HepG2 (cell line): ENCODE measurements around the gene SCRT2. TPM values are rescaled to one million over a fixed set of nuclear protein-coding genes. Genes with fewer than 3 reads are reported as not detected.

Experiments used
- CCDC6 ChIP-seq: sonication (generic); formaldehyde crosslinking; IDR thresholded peaks from 2 replicates; pipeline ENCODE4 v1.8.1; 2022; ENCODE audit warnings: mild to moderate bottlenecking, missing genetic modification reagents, moderate library complexity
- ELF3 ChIP-seq: IDR thresholded peaks from 2 replicates; pipeline ENCODE4 v1.6.1; 2016; ENCODE audit warnings: missing genetic modification reagents, missing compliant biosample characterization
- EZH2 ChIP-seq: conservative IDR thresholded peaks from 2 replicates; pipeline ENCODE4 v1.6.1; 2012; ENCODE audit warnings: mild to moderate bottlenecking, low read depth, low read length, moderate library complexity
- JUN ChIP-seq: sonication (generic); formaldehyde crosslinking; IDR thresholded peaks from 2 replicates; pipeline ENCODE4 v1.4.0; 2020; ENCODE audit warnings: mild to moderate bottlenecking, missing genetic modification reagents
- MAFF ChIP-seq: IDR thresholded peaks from 2 replicates; pipeline ENCODE4 v1.6.1; 2011; ENCODE audit warnings: low read depth, low read length, improper control_type of control experiment
- RELA ChIP-seq: sonication (generic); formaldehyde crosslinking; IDR thresholded peaks from 2 replicates; pipeline ENCODE4 v1.4.0; 2020; ENCODE audit warnings: missing genetic modification reagents
- SMAD3 ChIP-seq: sonication (generic); formaldehyde crosslinking; IDR thresholded peaks from 2 replicates; pipeline ENCODE4 v1.4.0; 2020; ENCODE audit warnings: missing genetic modification reagents
- SOX5 ChIP-seq: IDR thresholded peaks from 2 replicates; pipeline ENCODE4 v1.6.1; 2016; ENCODE audit warnings: borderline replicate concordance
- ZNF143 ChIP-seq: sonication (generic); formaldehyde crosslinking; IDR thresholded peaks from 2 replicates; pipeline ENCODE4 v1.4.0; 2020; ENCODE audit warnings: missing genetic modification reagents
- ZNF33A ChIP-seq: sonication (generic); formaldehyde crosslinking; IDR thresholded peaks from 2 replicates; pipeline ENCODE4 v1.5.1; 2020; ENCODE audit warnings: missing genetic modification reagents, mild to moderate bottlenecking, moderate library complexity, borderline replicate concordance
- ZNF607 ChIP-seq: sonication (generic); formaldehyde crosslinking; IDR thresholded peaks from 2 replicates; pipeline ENCODE4 v1.5.1; 2020; ENCODE audit warnings: missing genetic modification reagents, mild to moderate bottlenecking, borderline replicate concordance
- polyA plus RNA-seq, 8 experiments: library from polyadenylated mRNA; depleted of rRNA in 3 of 8; stranded (reverse) in 7 of 8; unstranded in 1 of 8; fragments of >200 nt; fragmentation: Illumina TruSeq in 4 of 8; extraction: Trizol in 4 of 8; gene quantifications; 2 replicates each; pipeline versions ENCODE4 v1.2.1 to v1.2.3, GENCODE V29; 2011 to 2016; ENCODE audit warnings: low read depth in 4 of 8, missing spikeins in 1 of 8, mixed read lengths in 1 of 8; ENCODE audit not compliant: insufficient read depth in 1 of 8
- total RNA-seq, 5 experiments: library from RNA; depleted of rRNA; stranded (reverse); fragments of >200 nt; fragmentation: Illumina TruSeq; extraction: Trizol; gene quantifications; 2 replicates each; pipeline ENCODE4 v1.2.3, GENCODE V29; 2016; ENCODE audit warnings: low read depth in 1 of 5
- TF ChIP-seq, protein P1 (sequence below): IDR thresholded peaks from 2 replicates; pipeline ENCODE4 v1.6.1; 2018; ENCODE audit warnings: missing genetic modification reagents
- TF ChIP-seq, protein P2 (sequence below): sonication (generic); formaldehyde crosslinking; IDR thresholded peaks from 2 replicates; pipeline ENCODE4 v1.5.1; 2020; ENCODE audit warnings: mild to moderate bottlenecking, missing genetic modification reagents, borderline replicate concordance
- TF ChIP-seq, protein P3 (sequence below): fragments of 450-650 bp; IDR thresholded peaks from 2 replicates; pipeline ENCODE4 v1.6.1; 2017; ENCODE audit warnings: mild to moderate bottlenecking
- TF ChIP-seq, protein P4 (sequence below): sonication (generic); formaldehyde crosslinking; IDR thresholded peaks from 2 replicates; pipeline ENCODE4 v1.4.0; 2020; ENCODE audit warnings: missing genetic modification reagents
- TF ChIP-seq, protein P5 (sequence below): sonication (generic); formaldehyde crosslinking; IDR thresholded peaks from 2 replicates; pipeline ENCODE4 v1.4.0; 2020; ENCODE audit warnings: mild to moderate bottlenecking, missing genetic modification reagents, borderline replicate concordance

SCRT2 gene
- total and polyA plus RNA-seq, 2 of the 13 experiments (the other 11 are each of a cell fraction or from before 2014, with no cell fraction given), result not detected

DNA sequence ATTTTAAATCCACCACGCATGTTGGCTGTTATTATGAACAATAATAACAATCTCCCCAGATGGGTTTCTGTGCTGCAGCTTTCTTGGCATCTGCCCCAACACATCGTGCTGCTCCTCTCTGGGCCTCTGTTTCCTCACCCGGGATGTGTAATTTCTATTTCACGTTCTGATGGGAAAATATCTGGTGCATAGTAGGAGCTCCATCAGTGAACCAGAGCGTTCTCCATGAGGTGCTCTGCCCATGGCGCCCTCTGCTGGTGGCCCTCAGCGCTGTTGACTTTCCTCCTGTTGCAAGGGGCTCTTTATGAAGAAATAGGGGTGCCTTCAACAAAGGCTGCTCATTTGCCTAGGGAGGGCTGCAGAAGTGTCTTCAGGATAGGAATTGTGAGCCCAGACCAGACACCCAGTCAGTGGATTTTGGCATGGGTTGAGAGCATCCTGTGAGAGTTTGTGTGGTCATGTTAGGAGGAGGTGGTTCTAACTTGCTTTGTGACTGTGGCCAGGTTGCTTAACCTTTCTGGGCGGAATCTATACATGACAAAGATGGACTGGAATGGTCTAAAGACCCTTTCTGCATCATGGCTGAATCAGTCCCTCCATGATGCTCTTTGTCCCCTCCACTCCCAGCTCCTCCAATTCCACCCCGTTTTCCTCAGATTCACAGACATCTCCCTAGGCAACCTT is 8.1 kb downstream of the SCRT2 start (continued):
- TF ChIP-seq, protein P1, sequence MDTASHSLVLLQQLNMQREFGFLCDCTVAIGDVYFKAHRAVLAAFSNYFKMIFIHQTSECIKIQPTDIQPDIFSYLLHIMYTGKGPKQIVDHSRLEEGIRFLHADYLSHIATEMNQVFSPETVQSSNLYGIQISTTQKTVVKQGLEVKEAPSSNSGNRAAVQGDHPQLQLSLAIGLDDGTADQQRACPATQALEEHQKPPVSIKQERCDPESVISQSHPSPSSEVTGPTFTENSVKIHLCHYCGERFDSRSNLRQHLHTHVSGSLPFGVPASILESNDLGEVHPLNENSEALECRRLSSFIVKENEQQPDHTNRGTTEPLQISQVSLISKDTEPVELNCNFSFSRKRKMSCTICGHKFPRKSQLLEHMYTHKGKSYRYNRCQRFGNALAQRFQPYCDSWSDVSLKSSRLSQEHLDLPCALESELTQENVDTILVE (CRISPR knock-in tag), result no peak
- no peak for TF ChIP-seq JUN (CRISPR knock-in tag)
- no peak for TF ChIP-seq SOX5 (CRISPR knock-in tag)
- TF ChIP-seq CCDC6 (CRISPR knock-in tag), result no peak
- TF ChIP-seq, protein P2, sequence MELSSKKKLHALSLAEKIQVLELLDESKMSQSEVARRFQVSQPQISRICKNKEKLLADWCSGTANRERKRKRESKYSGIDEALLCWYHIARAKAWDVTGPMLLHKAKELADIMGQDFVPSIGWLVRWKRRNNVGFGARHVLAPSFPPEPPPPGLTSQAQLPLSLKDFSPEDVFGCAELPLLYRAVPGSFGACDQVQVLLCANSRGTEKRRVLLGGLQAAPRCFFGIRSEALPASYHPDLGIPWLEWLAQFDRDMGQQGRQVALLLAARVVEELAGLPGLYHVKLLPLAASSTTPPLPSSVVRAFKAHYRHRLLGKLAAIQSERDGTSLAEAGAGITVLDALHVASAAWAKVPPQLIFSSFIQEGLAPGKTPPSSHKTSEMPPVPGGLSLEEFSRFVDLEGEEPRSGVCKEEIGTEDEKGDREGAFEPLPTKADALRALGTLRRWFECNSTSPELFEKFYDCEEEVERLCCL (CRISPR knock-in tag), result no peak
- TF ChIP-seq, protein P3, sequence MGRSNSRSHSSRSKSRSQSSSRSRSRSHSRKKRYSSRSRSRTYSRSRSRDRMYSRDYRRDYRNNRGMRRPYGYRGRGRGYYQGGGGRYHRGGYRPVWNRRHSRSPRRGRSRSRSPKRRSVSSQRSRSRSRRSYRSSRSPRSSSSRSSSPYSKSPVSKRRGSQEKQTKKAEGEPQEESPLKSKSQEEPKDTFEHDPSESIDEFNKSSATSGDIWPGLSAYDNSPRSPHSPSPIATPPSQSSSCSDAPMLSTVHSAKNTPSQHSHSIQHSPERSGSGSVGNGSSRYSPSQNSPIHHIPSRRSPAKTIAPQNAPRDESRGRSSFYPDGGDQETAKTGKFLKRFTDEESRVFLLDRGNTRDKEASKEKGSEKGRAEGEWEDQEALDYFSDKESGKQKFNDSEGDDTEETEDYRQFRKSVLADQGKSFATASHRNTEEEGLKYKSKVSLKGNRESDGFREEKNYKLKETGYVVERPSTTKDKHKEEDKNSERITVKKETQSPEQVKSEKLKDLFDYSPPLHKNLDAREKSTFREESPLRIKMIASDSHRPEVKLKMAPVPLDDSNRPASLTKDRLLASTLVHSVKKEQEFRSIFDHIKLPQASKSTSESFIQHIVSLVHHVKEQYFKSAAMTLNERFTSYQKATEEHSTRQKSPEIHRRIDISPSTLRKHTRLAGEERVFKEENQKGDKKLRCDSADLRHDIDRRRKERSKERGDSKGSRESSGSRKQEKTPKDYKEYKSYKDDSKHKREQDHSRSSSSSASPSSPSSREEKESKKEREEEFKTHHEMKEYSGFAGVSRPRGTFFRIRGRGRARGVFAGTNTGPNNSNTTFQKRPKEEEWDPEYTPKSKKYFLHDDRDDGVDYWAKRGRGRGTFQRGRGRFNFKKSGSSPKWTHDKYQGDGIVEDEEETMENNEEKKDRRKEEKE, result no peak
- TF ChIP-seq, protein P4, sequence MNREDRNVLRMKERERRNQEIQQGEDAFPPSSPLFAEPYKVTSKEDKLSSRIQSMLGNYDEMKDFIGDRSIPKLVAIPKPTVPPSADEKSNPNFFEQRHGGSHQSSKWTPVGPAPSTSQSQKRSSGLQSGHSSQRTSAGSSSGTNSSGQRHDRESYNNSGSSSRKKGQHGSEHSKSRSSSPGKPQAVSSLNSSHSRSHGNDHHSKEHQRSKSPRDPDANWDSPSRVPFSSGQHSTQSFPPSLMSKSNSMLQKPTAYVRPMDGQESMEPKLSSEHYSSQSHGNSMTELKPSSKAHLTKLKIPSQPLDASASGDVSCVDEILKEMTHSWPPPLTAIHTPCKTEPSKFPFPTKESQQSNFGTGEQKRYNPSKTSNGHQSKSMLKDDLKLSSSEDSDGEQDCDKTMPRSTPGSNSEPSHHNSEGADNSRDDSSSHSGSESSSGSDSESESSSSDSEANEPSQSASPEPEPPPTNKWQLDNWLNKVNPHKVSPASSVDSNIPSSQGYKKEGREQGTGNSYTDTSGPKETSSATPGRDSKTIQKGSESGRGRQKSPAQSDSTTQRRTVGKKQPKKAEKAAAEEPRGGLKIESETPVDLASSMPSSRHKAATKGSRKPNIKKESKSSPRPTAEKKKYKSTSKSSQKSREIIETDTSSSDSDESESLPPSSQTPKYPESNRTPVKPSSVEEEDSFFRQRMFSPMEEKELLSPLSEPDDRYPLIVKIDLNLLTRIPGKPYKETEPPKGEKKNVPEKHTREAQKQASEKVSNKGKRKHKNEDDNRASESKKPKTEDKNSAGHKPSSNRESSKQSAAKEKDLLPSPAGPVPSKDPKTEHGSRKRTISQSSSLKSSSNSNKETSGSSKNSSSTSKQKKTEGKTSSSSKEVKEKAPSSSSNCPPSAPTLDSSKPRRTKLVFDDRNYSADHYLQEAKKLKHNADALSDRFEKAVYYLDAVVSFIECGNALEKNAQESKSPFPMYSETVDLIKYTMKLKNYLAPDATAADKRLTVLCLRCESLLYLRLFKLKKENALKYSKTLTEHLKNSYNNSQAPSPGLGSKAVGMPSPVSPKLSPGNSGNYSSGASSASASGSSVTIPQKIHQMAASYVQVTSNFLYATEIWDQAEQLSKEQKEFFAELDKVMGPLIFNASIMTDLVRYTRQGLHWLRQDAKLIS (CRISPR knock-in tag), result no peak
- TF ChIP-seq EZH2, result no peak
- no peak for TF ChIP-seq ELF3 (CRISPR knock-in tag)
- TF ChIP-seq ZNF33A (CRISPR knock-in tag), result no peak
- no peak for TF ChIP-seq ZNF143 (CRISPR knock-in tag)
- TF ChIP-seq SMAD3, result no peak
- TF ChIP-seq, protein P5, sequence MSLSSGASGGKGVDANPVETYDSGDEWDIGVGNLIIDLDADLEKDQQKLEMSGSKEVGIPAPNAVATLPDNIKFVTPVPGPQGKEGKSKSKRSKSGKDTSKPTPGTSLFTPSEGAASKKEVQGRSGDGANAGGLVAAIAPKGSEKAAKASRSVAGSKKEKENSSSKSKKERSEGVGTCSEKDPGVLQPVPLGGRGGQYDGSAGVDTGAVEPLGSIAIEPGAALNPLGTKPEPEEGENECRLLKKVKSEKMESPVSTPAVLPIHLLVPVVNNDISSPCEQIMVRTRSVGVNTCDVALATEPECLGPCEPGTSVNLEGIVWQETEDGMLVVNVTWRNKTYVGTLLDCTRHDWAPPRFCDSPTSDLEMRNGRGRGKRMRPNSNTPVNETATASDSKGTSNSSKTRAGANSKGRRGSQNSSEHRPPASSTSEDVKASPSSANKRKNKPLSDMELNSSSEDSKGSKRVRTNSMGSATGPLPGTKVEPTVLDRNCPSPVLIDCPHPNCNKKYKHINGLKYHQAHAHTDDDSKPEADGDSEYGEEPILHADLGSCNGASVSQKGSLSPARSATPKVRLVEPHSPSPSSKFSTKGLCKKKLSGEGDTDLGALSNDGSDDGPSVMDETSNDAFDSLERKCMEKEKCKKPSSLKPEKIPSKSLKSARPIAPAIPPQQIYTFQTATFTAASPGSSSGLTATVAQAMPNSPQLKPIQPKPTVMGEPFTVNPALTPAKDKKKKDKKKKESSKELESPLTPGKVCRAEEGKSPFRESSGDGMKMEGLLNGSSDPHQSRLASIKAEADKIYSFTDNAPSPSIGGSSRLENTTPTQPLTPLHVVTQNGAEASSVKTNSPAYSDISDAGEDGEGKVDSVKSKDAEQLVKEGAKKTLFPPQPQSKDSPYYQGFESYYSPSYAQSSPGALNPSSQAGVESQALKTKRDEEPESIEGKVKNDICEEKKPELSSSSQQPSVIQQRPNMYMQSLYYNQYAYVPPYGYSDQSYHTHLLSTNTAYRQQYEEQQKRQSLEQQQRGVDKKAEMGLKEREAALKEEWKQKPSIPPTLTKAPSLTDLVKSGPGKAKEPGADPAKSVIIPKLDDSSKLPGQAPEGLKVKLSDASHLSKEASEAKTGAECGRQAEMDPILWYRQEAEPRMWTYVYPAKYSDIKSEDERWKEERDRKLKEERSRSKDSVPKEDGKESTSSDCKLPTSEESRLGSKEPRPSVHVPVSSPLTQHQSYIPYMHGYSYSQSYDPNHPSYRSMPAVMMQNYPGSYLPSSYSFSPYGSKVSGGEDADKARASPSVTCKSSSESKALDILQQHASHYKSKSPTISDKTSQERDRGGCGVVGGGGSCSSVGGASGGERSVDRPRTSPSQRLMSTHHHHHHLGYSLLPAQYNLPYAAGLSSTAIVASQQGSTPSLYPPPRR (CRISPR knock-in tag), result no peak
- TF ChIP-seq RELA, result no peak
- no peak for TF ChIP-seq ZNF607
- TF ChIP-seq MAFF, result no peak
